Measurements from ENCODE around the gene KCNIP4. TPM values are rescaled to one million over a fixed set of nuclear protein-coding genes. Genes with fewer than 3 reads are reported as not detected.

KCNIP4 gene
- total and polyA plus RNA-seq, 2 of the 4 experiments (the other 2 are of a cell fraction): not detected

- Histone ChIP-seq H3K79me1 (ENCODE audit: low read depth in 1 of 2, low read length in 2 of 2) (no peaks in the 10 kb centered on the region), H2AK9ac (replicated peaks; ENCODE audit: low read depth, low read length, poor library complexity) (no peak overlapping the region), H4K5ac (ENCODE audit: low read depth, low read length) (no peak overlapping the region), H3K36me3 (ENCODE audit: control insufficient read depth, insufficient read depth, low read length) (no peaks in the 10 kb centered on the region), H3K9ac (ENCODE audit: low read depth, low read length) (no peak overlapping the region), H2BK5ac (ENCODE audit: low read depth, low read length, poor library complexity, severe bottlenecking) (no peak overlapping the region), H3K23ac (ENCODE audit: low read depth, low read length) (no peak overlapping the region), H3K9me3 (ENCODE audit: control insufficient read depth, insufficient read depth, low read length) (no peaks in the 10 kb centered on the region), H3K4me1 (ENCODE audit: control insufficient read depth, insufficient read depth, low read length) (no peaks in the 10 kb centered on the region), H4K91ac (ENCODE audit: insufficient read depth, low read depth, low read length) (no peak overlapping the region), H3K14ac (replicated peaks; ENCODE audit: low read depth, low read length) (no peak overlapping the region), H2AFZ (replicated peaks; ENCODE audit: low read length, poor library complexity) (no peak overlapping the region), H3K4me3 (ENCODE audit: insufficient read depth, low read depth, low read length) (no peak overlapping the region), H4K20me1 (ENCODE audit: insufficient read depth, low read length) (no peaks in the 10 kb centered on the region), H4K8ac (ENCODE audit: low read depth in 2 of 2, low read length in 2 of 2) (no peak overlapping the region), H3K27ac (ENCODE audit: insufficient read depth, low read length) (no peak overlapping the region), H3K9me1 (ENCODE audit: insufficient read depth, low read length) (no peaks in the 10 kb centered on the region), H2BK20ac (ENCODE audit: low read depth, low read length) (no peak overlapping the region), H3K4me2 (ENCODE audit: low read depth, low read length) (no peak overlapping the region), H2BK15ac (ENCODE audit: low read depth, low read length) (no peak overlapping the region), H2AK5ac (ENCODE audit: low read depth, low read length) (no peak overlapping the region), H3K18ac (ENCODE audit: low read depth, low read length) (no peak overlapping the region), H3K56ac (ENCODE audit: extremely low read depth, insufficient read depth, low read length) (no peak overlapping the region), H3K4ac (ENCODE audit: low read depth, low read length) (no peak overlapping the region), H3K27me3 (ENCODE audit: control insufficient read depth, insufficient read depth, low read length) (no peaks in the 10 kb centered on the region), H2BK120ac (ENCODE audit: low read depth, low read length) (no peak overlapping the region)
- DNase-seq (no peak), ATAC-seq (ENCODE audit: low read depth) (no peak)
- dilution Hi-C loops (cut with HindIII; ENCODE audit: low sequenced_read_pairs, unreplicated experiment): no loop called here
- in situ Hi-C loops (cut with MboI; ENCODE audit: low sequenced_read_pairs): no loop called here
- WGBS, 2 experiments (ENCODE audit: extremely low coverage in 2 of 2, insufficient read length in 1 of 2): no CpG with 5 or more reads among the region's 1 CpG
- ChIA-PET POLR2A (ENCODE audit: unreplicated experiment) (no interaction called here), CTCF (no interaction called here)
- TF ChIP-seq, protein P1, sequence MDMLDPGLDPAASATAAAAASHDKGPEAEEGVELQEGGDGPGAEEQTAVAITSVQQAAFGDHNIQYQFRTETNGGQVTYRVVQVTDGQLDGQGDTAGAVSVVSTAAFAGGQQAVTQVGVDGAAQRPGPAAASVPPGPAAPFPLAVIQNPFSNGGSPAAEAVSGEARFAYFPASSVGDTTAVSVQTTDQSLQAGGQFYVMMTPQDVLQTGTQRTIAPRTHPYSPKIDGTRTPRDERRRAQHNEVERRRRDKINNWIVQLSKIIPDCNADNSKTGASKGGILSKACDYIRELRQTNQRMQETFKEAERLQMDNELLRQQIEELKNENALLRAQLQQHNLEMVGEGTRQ (IDR thresholded peaks at IDR 0.05; ENCODE audit: low read depth, low read length): no peak
- no peak for TF ChIP-seq RAD21 (IDR thresholded peaks at IDR 0.05; ENCODE audit: low read length)
- no peak for TF ChIP-seq BHLHE40 (IDR thresholded peaks at IDR 0.05; ENCODE audit: low read depth, low read length)
- no peak for TF ChIP-seq CEBPB (IDR thresholded peaks at IDR 0.05; ENCODE audit: low read depth, low read length)
- TF ChIP-seq SMC3 (IDR thresholded peaks at IDR 0.05; ENCODE audit: low read depth, low read length): no peak
- no peak for TF ChIP-seq RFX5 (IDR thresholded peaks at IDR 0.05; ENCODE audit: low read depth, low read length)
- TF ChIP-seq MAFK (IDR thresholded peaks at IDR 0.05; ENCODE audit: low read depth, low read length): no peak
- intact Hi-C loops (cut with micrococcal nuclease): no loop called here
- BruUV-seq (replicated peaks): no TSS peak
Measured at GRCh38 chr4:20805716-20806115, 1142.9 kb downstream of the KCNIP4 start.
